GM10248 (cell line): ENCODE measurements around the gene BLOC1S5.

ENCODE experiments used
- CTCF ChIA-PET: fragments of 300-600 bp; sonication (Branson Sonifier 250); formaldehyde crosslinking; extraction: SDS; loops from one replicate; lab custom pipeline; 2021; ENCODE audit warnings: antibody characterized with exemption; lab: Yijun Ruan, JAX
- POLR2A ChIA-PET: fragments of 350-650 bp; sonication (Branson Sonifier 250); formaldehyde crosslinking; extraction: SDS; loops from one replicate; lab custom pipeline; 2020; ENCODE audit warnings: antibody characterized with exemption; lab: Yijun Ruan, JAX
- DNase-seq: peaks from one replicate; pipeline ENCODE4 v3.0.0; 2012; ENCODE audit errors: extremely low spot score
- CTCF ChIP-seq: IDR thresholded peaks from 2 replicates; pipeline ENCODE4 v1.5.1; 2012; ENCODE audit warnings: mild to moderate bottlenecking, low read depth; ENCODE audit errors: extremely low read depth, missing control alignments, control extremely low read depth

Gene BLOC1S5

GRCh38 chr6:8005136-8005535, 59.1 kb downstream of the BLOC1S5 start:
- POLR2A ChIA-PET: no interaction called here
- TF ChIP-seq CTCF: no peak
- CTCF ChIA-PET: interaction anchor here (1.4 to 3.5 kb wide), 3 partner anchors 12 to 130 kb away, joined by 3 to 12 read pairs (median 4); no protein-coding TSS in a partner anchor
- DNase-seq: no peak

DNA sequence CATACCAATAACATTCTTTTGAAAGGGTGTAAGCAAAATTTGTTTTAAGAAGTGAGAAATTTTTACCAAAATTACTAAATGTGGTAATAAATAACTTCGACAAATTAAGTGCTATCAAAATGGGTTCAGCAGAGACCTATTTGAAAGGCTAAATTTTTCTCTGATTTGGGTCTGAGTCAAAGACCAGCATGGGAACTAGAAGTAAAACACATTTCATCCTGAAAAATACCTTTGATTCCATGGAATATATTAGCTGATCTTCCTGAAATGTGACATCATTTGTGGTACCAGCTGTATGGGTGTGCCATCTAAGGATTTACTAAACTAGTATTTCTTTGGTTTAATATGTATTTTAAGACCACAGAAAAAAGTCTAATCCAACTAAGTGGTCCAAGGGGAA, 63.6 kb downstream of the BLOC1S5 start:
- no peak for DNase-seq
- ChIA-PET CTCF (interaction anchor here (1.4 to 1.9 kb wide), 5 partner anchors 9 to 278 kb away, joined by 3 to 11 read pairs (median 5); no protein-coding TSS in a partner anchor), POLR2A (no interaction called here)
- no peak for TF ChIP-seq CTCF

- CTCF ChIA-PET: interaction anchor here (1.4 to 1.9 kb wide), 4 partner anchors 8 to 277 kb away, joined by 4 to 11 read pairs (median 6); no protein-coding TSS in a partner anchor
- no peak for TF ChIP-seq CTCF
- POLR2A ChIA-PET: no interaction called here
- DNase-seq: no peak
Observed at GRCh38 chr6:8000188-8000596, 64.0 kb downstream of the BLOC1S5 start.

DNA sequence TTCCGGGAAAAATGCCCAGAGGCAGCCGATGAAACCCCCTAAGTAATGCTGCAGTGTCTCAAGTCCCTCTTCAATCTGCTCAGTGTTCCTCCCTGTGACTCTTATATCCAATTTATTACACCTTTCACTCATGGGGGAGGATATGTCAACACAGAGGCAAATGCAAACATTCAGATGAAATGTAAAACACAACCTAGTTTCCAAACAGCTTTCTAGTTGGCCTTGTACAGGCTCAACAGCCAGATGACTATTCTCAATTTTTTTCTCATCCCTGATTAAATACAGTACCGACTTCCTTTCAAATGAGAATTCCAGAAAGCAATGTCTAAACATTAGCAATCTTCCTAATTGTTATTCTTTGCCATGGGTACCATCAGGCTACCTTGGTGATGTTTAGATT, 65.0 kb downstream of the BLOC1S5 start:
- POLR2A ChIA-PET: no interaction called here
- no peak for DNase-seq
- no peak for TF ChIP-seq CTCF
- CTCF ChIA-PET: interaction anchor here (1.5 to 3.4 kb wide), 2 partner anchors 16 to 276 kb away, joined by 5 to 12 read pairs; no protein-coding TSS in a partner anchor

- ChIA-PET POLR2A (no interaction called here), CTCF (interaction anchor here (0.7 to 3.4 kb wide), 3 partner anchors 8 to 275 kb away, joined by 4 to 12 read pairs (median 5); no protein-coding TSS in a partner anchor)
- no peak for TF ChIP-seq CTCF
- DNase-seq: no peak
Observed at GRCh38 chr6:7998103-7998725, 66.0 kb downstream of the BLOC1S5 start.

- CTCF ChIA-PET: interaction anchor here (3.4 kb wide), 1 partner anchor 18 kb away, joined by 12 read pairs; no protein-coding TSS in a partner anchor
- POLR2A ChIA-PET: no interaction called here
- no peak for TF ChIP-seq CTCF
- DNase-seq: no peak
Observed at GRCh38 chr6:7997286-7997685, 66.9 kb downstream of the BLOC1S5 start.
